Measurements from ENCODE around the gene CLUH.

- TF ChIP-seq POLR2A (IDR thresholded peaks at IDR 0.05), result no peak
- TF ChIP-seq, protein P1, sequence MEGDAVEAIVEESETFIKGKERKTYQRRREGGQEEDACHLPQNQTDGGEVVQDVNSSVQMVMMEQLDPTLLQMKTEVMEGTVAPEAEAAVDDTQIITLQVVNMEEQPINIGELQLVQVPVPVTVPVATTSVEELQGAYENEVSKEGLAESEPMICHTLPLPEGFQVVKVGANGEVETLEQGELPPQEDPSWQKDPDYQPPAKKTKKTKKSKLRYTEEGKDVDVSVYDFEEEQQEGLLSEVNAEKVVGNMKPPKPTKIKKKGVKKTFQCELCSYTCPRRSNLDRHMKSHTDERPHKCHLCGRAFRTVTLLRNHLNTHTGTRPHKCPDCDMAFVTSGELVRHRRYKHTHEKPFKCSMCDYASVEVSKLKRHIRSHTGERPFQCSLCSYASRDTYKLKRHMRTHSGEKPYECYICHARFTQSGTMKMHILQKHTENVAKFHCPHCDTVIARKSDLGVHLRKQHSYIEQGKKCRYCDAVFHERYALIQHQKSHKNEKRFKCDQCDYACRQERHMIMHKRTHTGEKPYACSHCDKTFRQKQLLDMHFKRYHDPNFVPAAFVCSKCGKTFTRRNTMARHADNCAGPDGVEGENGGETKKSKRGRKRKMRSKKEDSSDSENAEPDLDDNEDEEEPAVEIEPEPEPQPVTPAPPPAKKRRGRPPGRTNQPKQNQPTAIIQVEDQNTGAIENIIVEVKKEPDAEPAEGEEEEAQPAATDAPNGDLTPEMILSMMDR (IDR thresholded peaks at IDR 0.05), result no peak
- no peak for TF ChIP-seq EP300 (IDR thresholded peaks at IDR 0.05)
- no peak for TF ChIP-seq POLR2AphosphoS5 (IDR thresholded peaks at IDR 0.05)
Observed at GRCh38 chr17:2703181-2703580, 8.4 kb downstream of the CLUH start.

Data from sigmoid colon (tissue), 4 donors.